GM12872 (cell line): ENCODE measurements around the gene ARMCX5.

Experiments
- TF ChIP-seq, protein P1 (sequence below): IDR thresholded peaks from 3 replicates; pipeline ENCODE4 v1.5.1; 2011; ENCODE audit warnings: low read depth, mild to moderate bottlenecking, low read length, moderate library complexity; ENCODE audit not compliant: insufficient read depth

The ARMCX5 gene

DNA sequence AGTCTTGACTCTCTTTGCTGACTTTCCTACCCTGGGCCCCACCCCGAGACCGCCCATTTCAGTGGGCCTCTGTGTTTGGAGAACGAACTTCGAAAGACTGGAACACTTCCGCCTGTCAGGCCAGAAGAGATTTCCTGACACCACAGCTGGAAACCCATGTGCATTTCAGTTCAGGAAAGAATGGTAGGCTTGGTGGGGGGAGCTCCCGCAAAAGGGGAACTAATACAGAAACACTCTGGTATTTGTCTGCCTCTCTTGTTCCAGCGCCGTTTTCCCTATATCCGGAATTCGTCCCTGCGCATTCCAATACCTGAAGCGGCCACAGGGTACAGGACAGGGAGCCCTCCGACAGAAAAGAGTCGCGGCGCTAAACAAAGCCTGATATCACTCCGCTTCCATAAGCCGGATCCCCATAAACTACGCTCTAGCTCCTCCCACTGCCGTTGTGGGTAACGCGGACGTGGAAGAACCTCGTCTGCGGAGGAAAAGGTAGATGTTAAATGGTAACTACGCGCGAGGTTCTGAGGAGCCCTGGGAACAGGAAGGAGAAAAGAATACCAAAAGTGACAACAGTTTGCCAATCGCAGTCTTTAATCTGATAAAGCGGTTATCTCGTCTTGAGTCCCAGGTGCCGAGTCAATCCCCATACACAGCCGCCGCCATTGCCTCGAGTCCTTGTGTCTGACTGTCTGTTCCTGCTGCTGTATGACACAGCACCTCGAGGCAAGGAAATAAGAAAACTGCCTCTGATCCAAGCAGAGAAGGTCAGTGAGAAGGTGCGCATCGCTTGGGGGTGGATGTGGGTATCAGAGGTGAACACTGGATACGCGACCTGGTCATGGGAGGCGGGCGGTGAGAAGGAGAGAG is at the start of gene ARMCX5:
Gene ARMCX5 (plus strand): TSS at position 432 of the 867 bp plus-strand sequence. CDS start 2,627 bp downstream, outside the sequence.
- TF ChIP-seq, protein P1, sequence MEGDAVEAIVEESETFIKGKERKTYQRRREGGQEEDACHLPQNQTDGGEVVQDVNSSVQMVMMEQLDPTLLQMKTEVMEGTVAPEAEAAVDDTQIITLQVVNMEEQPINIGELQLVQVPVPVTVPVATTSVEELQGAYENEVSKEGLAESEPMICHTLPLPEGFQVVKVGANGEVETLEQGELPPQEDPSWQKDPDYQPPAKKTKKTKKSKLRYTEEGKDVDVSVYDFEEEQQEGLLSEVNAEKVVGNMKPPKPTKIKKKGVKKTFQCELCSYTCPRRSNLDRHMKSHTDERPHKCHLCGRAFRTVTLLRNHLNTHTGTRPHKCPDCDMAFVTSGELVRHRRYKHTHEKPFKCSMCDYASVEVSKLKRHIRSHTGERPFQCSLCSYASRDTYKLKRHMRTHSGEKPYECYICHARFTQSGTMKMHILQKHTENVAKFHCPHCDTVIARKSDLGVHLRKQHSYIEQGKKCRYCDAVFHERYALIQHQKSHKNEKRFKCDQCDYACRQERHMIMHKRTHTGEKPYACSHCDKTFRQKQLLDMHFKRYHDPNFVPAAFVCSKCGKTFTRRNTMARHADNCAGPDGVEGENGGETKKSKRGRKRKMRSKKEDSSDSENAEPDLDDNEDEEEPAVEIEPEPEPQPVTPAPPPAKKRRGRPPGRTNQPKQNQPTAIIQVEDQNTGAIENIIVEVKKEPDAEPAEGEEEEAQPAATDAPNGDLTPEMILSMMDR: no peak

DNA sequence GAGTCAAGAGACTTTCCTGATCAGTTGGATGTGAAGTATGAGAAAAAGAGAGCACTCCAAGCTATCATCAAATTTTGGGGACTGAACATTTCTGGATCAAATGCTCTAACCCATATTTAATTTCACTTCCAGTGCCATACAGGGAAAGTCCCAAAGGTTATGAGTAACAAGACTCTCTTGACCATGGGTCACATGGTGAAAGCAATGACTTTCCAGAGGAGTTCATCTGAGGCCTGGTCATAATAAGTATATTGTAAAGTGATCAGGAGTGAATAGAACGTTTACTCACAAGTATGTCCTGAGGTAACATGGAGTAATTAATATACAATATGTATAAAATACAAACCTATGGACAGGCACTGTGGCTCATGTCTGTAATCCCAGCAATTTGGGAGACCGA is 40.7 kb upstream of the ARMCX5 start:
- TF ChIP-seq, protein P1: no peak

DNA sequence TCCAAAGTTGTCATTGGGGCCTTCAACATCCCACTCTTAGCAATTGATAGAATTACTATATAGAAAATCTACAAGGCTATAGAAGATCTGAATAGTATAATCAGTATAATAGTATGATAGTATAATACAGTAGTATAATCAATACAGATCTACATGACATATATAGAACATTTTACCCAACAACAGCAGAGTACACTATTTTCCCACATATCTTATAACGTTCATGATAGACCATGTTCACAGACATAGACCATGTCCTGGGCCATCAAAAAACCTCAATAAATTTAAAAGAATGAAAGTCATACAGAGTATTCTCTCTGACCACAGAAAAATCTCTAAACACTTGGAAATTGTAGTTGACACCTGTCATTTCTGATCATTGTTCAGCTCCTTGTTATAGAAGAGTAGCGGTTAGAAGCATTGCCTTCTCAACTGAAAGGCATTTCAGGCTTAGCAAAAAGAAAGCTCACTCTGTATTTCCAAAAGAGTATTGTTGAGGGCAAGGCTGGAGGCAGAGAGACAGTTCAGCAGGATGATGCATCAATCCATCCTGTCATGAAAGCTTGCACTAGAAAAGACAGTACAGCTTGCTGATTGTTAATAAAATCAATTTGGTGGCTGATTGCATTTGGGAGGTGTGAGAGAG is 38.8 kb upstream of the ARMCX5 start:
- TF ChIP-seq, protein P1: no peak

DNA sequence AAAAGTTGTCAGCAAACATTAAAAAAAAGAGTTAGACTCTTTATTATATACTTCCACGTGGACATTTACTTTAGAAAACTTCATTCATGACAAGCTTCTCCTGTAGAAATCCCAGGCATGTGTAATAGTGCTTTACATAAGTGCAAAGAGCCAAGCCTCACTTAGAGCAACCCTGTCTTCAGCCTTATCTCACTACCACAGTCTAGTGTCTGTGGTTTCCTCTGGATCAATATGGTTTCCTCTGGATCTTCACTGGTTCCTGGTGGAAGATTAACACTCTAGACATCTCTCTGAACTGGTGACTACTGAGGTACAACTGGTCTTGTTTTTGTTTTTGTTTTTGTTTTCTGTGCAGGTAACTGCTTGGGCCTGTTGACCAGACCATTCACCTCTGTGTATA is 18.4 kb upstream of the ARMCX5 start:
- TF ChIP-seq, protein P1: no peak

DNA sequence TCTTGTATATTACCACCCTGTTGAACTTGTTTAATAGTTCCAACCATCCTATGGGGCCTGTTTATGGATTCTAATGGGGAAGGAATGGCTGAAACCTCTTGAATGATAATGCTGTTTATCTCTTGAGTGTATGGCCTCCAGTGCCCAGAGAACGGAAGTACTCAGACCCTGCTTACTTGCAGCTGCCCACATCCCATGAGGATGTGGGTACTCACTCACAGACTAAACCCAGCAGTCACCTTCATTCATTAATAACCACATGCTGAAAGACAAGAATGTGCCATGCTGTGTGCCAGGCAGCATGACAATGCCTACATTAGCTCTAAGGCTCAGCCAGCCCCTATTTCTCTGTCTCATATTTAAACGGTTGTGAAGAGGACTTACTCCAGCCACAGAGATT is 5.9 kb upstream of the ARMCX5 start:
- TF ChIP-seq, protein P1: no peak

DNA sequence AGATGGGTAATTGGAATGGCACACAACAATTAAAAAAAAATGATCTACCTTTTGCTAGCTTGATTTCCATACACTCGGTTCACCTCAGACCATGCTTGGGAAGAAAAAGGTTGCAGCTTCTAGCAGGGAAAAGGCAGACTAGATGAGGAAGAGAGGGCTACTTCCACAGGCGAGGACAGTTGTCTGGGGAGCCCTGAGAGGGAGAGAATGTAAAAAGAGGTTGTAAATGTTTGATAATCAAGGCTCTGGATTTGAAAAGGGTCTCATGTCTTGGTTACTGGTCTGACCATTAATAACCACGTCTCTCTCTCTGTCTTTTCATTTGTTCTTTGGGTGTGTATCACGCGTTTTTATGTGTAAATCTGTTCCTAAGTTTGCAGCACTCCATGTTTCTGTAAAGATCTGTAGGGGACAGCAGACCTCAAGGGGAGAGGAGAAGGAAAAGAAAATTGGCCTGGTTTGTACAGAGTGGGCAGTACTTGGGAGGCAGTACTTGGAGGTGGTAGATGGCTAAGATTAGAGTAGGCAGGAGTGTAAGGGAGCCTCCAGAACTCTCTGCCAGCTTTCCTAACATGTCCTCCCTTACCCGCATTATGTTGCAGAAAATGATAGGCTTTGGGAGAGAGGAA is 750 bp downstream of the ARMCX5 start:
- TF ChIP-seq, protein P1: no peak

DNA sequence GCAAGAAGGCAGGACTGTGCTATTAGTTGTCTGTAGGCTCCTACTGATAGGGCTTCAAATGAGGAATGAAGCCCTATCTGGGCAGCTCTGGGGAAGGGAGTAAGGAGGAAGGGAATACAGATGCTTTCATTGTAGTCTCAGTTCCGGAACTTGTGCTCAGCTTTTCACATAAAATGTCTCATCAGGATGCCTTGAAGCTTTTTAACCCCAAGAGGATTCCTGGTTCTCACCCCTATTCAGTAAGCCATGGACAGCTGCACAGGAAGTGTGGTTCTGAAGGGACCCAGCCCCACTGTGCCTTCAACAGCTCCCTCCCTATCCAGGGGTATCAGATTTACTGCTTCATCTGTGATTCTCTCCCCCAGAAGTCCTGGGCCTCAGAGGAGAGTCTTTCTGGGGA is 5.0 kb downstream of the ARMCX5 start:
- TF ChIP-seq, protein P1: no peak
